Ammon's horn (tissue), 1 donor: ENCODE results near the gene CBY3.
A peak's percentile ranks its signal among the peaks of the same experiment; 100 is the strongest.
"Not testable (repeated sequence)": the region's sequence is repeated elsewhere in the genome, so short reads cannot be mapped to it uniquely, and the experiment has no call there.

Experiments
- DNase-seq: peaks from one replicate; pipeline ENCODE4 v3.0.0-alpha.2; 2016; ENCODE audit warnings: low spot score

Gene CBY3

GRCh38 chr5:179668391-179668790 is 12.4 kb downstream of the CBY3 start:
- peak; percentile 55 for DNase-seq

- DNase-seq: not testable (repeated sequence)
These were observed 19.2 kb downstream of the CBY3 start for GRCh38 chr5:179661647-179662046.

- DNase-seq: peak; percentile 20
These were observed 22.5 kb downstream of the CBY3 start for GRCh38 chr5:179658179-179658856.

- DNase-seq: not testable (repeated sequence)
These were observed 23.3 kb downstream of the CBY3 start for GRCh38 chr5:179657302-179658178.

- DNase-seq: not testable (repeated sequence)
These were observed 27.7 kb downstream of the CBY3 start for GRCh38 chr5:179653135-179653534.

GRCh38 chr5:179650245-179650644 is 30.6 kb downstream of the CBY3 start:
- DNase-seq: not testable (repeated sequence)

GRCh38 chr5:179649166-179649703 is 31.6 kb downstream of the CBY3 start:
- not testable (repeated sequence) for DNase-seq

GRCh38 chr5:179648410-179648809 is 32.4 kb downstream of the CBY3 start:
- no peak for DNase-seq

GRCh38 chr5:179644766-179645165 is 36.1 kb downstream of the CBY3 start:
- not testable (repeated sequence) for DNase-seq

- DNase-seq: not testable (repeated sequence)
These were observed 37.5 kb downstream of the CBY3 start for GRCh38 chr5:179643141-179643920.

- not testable (repeated sequence) for DNase-seq
These were observed 38.2 kb downstream of the CBY3 start for GRCh38 chr5:179642626-179643025.

GRCh38 chr5:179641745-179642144 is 39.1 kb downstream of the CBY3 start:
- DNase-seq: not testable (repeated sequence)

GRCh38 chr5:179639296-179639695 is 41.5 kb downstream of the CBY3 start:
- not testable (repeated sequence) for DNase-seq

- DNase-seq: not testable (repeated sequence)
These were observed 46.3 kb downstream of the CBY3 start for GRCh38 chr5:179634370-179635172.

GRCh38 chr5:179633501-179634369 is 47.1 kb downstream of the CBY3 start:
- not testable (repeated sequence) for DNase-seq
